ENCODE measurements around the gene ABCB8. TPM values are rescaled to one million over a fixed set of nuclear protein-coding genes. Genes with fewer than 3 reads are reported as not detected.

Gene ABCB8
- total and polyA plus RNA-seq, 2 experiments from 2014 or later: 29.6 to 31.6 TPM

- H3K27me3 ChIP-seq (replicated peaks; ENCODE audit: insufficient read depth): no peaks in the 10 kb centered on the region
- H3K4me2 ChIP-seq (ENCODE audit: unreplicated experiment): no peak overlapping the region
- H4K20me1 ChIP-seq (ENCODE audit: insufficient read depth): no peaks in the 10 kb centered on the region; the same call in 1 of the 2 replicates
- no peak overlapping the region for H3K4me3 ChIP-seq
- in situ Hi-C loops (cut with MboI): no loop called here
- peaks cover 48% of the 10 kb centered on the region for H3K79me2 ChIP-seq (ENCODE audit: insufficient read depth)
- no peaks in the 10 kb centered on the region for H3K9me3 ChIP-seq (ENCODE audit: low read depth)
- H3K36me3 ChIP-seq (ENCODE audit: low read depth): peaks cover 8% of the 10 kb centered on the region; the same call in 1 of the 2 replicates
- no peak overlapping the region for H3K27ac ChIP-seq
- no peaks in the 10 kb centered on the region; the same call in 1 of the 2 replicates for H3F3A ChIP-seq (ENCODE audit: insufficient read depth)
- TF ChIP-seq EZH2phosphoT487 (IDR thresholded peaks at IDR 0.05; ENCODE audit: insufficient read depth, low read depth): no peak
- TF ChIP-seq EZH2 (IDR thresholded peaks at IDR 0.05; ENCODE audit: insufficient read depth, poor library complexity, severe bottlenecking): no peak
- H3K9ac ChIP-seq: no peak overlapping the region
- no peaks in the 10 kb centered on the region for H3K9me2 ChIP-seq (ENCODE audit: insufficient read depth)
- no peak overlapping the region for H2AFZ ChIP-seq
- H3K4me1 ChIP-seq (ENCODE audit: insufficient read depth): peaks cover 28% of the 10 kb centered on the region
- WGBS, 2 experiments (ENCODE audit: low coverage in 1 of 2, low lambda C conversion rate in 2 of 2, missing lambda C conversion rate in 2 of 2): 89 to 96% methylated on average over 13 to 15 of the region's 18 CpGs
- DNase-seq: no peak
Measured at GRCh38 chr7:151064454-151064853, 36.2 kb downstream of the ABCB8 start.

GRCh38 chr7:151064993-151065392, 36.7 kb downstream of the ABCB8 start:
- H3K4me2 ChIP-seq (ENCODE audit: unreplicated experiment): no peak overlapping the region
- in situ Hi-C loops (cut with MboI): no loop called here
- H3K27ac ChIP-seq: no peak overlapping the region
- H3F3A ChIP-seq (ENCODE audit: insufficient read depth): no peaks in the 10 kb centered on the region; the same call in 1 of the 2 replicates
- H4K20me1 ChIP-seq (ENCODE audit: insufficient read depth): no peaks in the 10 kb centered on the region; the same call in 1 of the 2 replicates
- H3K9me3 ChIP-seq (ENCODE audit: low read depth): no peaks in the 10 kb centered on the region
- H3K27me3 ChIP-seq (replicated peaks; ENCODE audit: insufficient read depth): no peaks in the 10 kb centered on the region
- TF ChIP-seq EZH2 (IDR thresholded peaks at IDR 0.05; ENCODE audit: insufficient read depth, poor library complexity, severe bottlenecking) (no peak), EZH2phosphoT487 (IDR thresholded peaks at IDR 0.05; ENCODE audit: insufficient read depth, low read depth) (no peak)
- H2AFZ ChIP-seq: no peak overlapping the region
- H3K4me1 ChIP-seq (ENCODE audit: insufficient read depth): peaks cover 28% of the 10 kb centered on the region
- no peak overlapping the region for H3K9ac ChIP-seq
- H3K79me2 ChIP-seq (ENCODE audit: insufficient read depth): peaks cover 46% of the 10 kb centered on the region
- H3K4me3 ChIP-seq: no peak overlapping the region
- H3K9me2 ChIP-seq (ENCODE audit: insufficient read depth): no peaks in the 10 kb centered on the region
- no peak for DNase-seq
- H3K36me3 ChIP-seq (ENCODE audit: low read depth): peaks cover 8% of the 10 kb centered on the region; the same call in 1 of the 2 replicates
- WGBS, 2 experiments (ENCODE audit: low coverage in 1 of 2, low lambda C conversion rate in 2 of 2, missing lambda C conversion rate in 2 of 2): 81 to 86% methylated on average over 6 of the region's 6 CpGs

GRCh38 chr7:151065516-151065915, 37.3 kb downstream of the ABCB8 start:
- Histone ChIP-seq H3F3A (ENCODE audit: insufficient read depth) (no peaks in the 10 kb centered on the region; the same call in 1 of the 2 replicates), H3K4me3 (no peak overlapping the region), H3K27me3 (replicated peaks; ENCODE audit: insufficient read depth) (no peaks in the 10 kb centered on the region), H3K9me2 (ENCODE audit: insufficient read depth) (no peaks in the 10 kb centered on the region), H3K79me2 (ENCODE audit: insufficient read depth) (peaks cover 40% of the 10 kb centered on the region), H4K20me1 (ENCODE audit: insufficient read depth) (no peaks in the 10 kb centered on the region; the same call in 1 of the 2 replicates), H3K4me1 (ENCODE audit: insufficient read depth) (peaks cover 28% of the 10 kb centered on the region), H3K4me2 (ENCODE audit: unreplicated experiment) (no peak overlapping the region), H3K36me3 (ENCODE audit: low read depth) (peaks cover 8% of the 10 kb centered on the region; the same call in 1 of the 2 replicates), H3K27ac (no peak overlapping the region), H2AFZ (no peak overlapping the region), H3K9ac (no peak overlapping the region), H3K9me3 (ENCODE audit: low read depth) (no peaks in the 10 kb centered on the region)
- in situ Hi-C loops (cut with MboI): no loop called here
- TF ChIP-seq EZH2phosphoT487 (IDR thresholded peaks at IDR 0.05; ENCODE audit: insufficient read depth, low read depth) (no peak), EZH2 (IDR thresholded peaks at IDR 0.05; ENCODE audit: insufficient read depth, poor library complexity, severe bottlenecking) (no peak)
- no peak for DNase-seq
- WGBS, 2 experiments (ENCODE audit: low coverage in 1 of 2, low lambda C conversion rate in 2 of 2, missing lambda C conversion rate in 2 of 2): 94 to 96% methylated on average over 14 of the region's 14 CpGs

GRCh38 chr7:151066273-151066974, 38.2 kb downstream of the ABCB8 start:
- peaks cover 31% of the 10 kb centered on the region for H3K79me2 ChIP-seq (ENCODE audit: insufficient read depth)
- peaks cover 8% of the 10 kb centered on the region; the same call in 1 of the 2 replicates for H3K36me3 ChIP-seq (ENCODE audit: low read depth)
- no peaks in the 10 kb centered on the region; the same call in 1 of the 2 replicates for H3F3A ChIP-seq (ENCODE audit: insufficient read depth)
- H3K4me1 ChIP-seq (ENCODE audit: insufficient read depth): peaks cover 19% of the 10 kb centered on the region
- no peak overlapping the region for H3K9ac ChIP-seq
- H3K27me3 ChIP-seq (replicated peaks; ENCODE audit: insufficient read depth): no peaks in the 10 kb centered on the region
- DNase-seq: no peak
- no peak overlapping the region for H2AFZ ChIP-seq
- no peak overlapping the region for H3K4me3 ChIP-seq
- H3K9me3 ChIP-seq (ENCODE audit: low read depth): no peaks in the 10 kb centered on the region
- H4K20me1 ChIP-seq (ENCODE audit: insufficient read depth): no peaks in the 10 kb centered on the region; the same call in 1 of the 2 replicates
- H3K4me2 ChIP-seq (ENCODE audit: unreplicated experiment): no peak overlapping the region
- WGBS, 2 experiments (ENCODE audit: low coverage in 1 of 2, low lambda C conversion rate in 2 of 2, missing lambda C conversion rate in 2 of 2): 91 to 93% methylated on average over 26 to 37 of the region's 39 CpGs
- TF ChIP-seq EZH2 (IDR thresholded peaks at IDR 0.05; ENCODE audit: insufficient read depth, poor library complexity, severe bottlenecking) (no peak), EZH2phosphoT487 (IDR thresholded peaks at IDR 0.05; ENCODE audit: insufficient read depth, low read depth) (no peak)
- H3K9me2 ChIP-seq (ENCODE audit: insufficient read depth): no peaks in the 10 kb centered on the region
- in situ Hi-C loops (cut with MboI): no loop called here
- no peak overlapping the region for H3K27ac ChIP-seq
